Keratinocyte (primary cell): ENCODE measurements around the gene SHPK.

Source experiments
- CTCF ChIP-seq, 3 experiments: IDR thresholded peaks in 1 of 3; conservative IDR thresholded peaks in 1 of 3; optimal IDR thresholded peaks in 1 of 3; 2 replicates in 2 of 3; 3 replicates in 1 of 3; pipeline versions ENCODE3 to v1.5.1; 2011; ENCODE audit warnings: low read length in 3 of 3, mild to moderate bottlenecking in 3 of 3, moderate library complexity in 2 of 3, control low read depth in 1 of 3, inconsistent platforms in 1 of 3; ENCODE audit not compliant: insufficient read depth in 2 of 3; ENCODE audit errors: extremely low read depth in 1 of 3
- EZH2 ChIP-seq: IDR thresholded peaks from one replicate; pipeline ENCODE4 v1.6.1; 2012; ENCODE audit warnings: inconsistent platforms, mild to moderate bottlenecking, low read length, moderate library complexity

GRCh38 chr17:3585826-3586225 is 50.2 kb downstream of the SHPK start:
- TF ChIP-seq CTCF (optimal IDR thresholded peaks at IDR 0.05 in 1 of 3, IDR thresholded peaks at IDR 0.05 in 1 of 3, conservative IDR thresholded peaks at IDR 0.05 in 1 of 3; ENCODE audit: extremely low read depth in 1 of 3, insufficient read depth in 2 of 3, low read length in 3 of 3) (no peak), EZH2 (no peak)
